H9 (cell line): ENCODE results near the gene ADAMTS18. TPM values are rescaled to one million over a fixed set of nuclear protein-coding genes. Genes with fewer than 3 reads are reported as not detected.

Experiments
- DNase-seq: peaks from one replicate; pipeline ENCODE4 v3.0.0-alpha.2; 2017
- H2AFZ ChIP-seq: one replicate; pipeline ENCODE4 v1.6.1; 2013; ENCODE audit warnings: mild to moderate bottlenecking, low read length, control low read depth, moderate library complexity
- H2AK5ac ChIP-seq: 2 replicates; pipeline ENCODE4 v1.6.1; 2013; ENCODE audit warnings: low read length, control low read depth, mixed read lengths; ENCODE audit not compliant: insufficient read length
- H2BK120ac ChIP-seq: one replicate; pipeline ENCODE4 v1.6.1; 2013; ENCODE audit warnings: low read depth, mild to moderate bottlenecking, low read length, control low read depth, inconsistent platforms; ENCODE audit not compliant: poor library complexity, severe bottlenecking
- H2BK12ac ChIP-seq: 2 replicates; pipeline ENCODE4 v1.6.1; 2013; ENCODE audit warnings: low read length, control low read depth, mixed read lengths, low read depth; ENCODE audit not compliant: insufficient read length
- H2BK15ac ChIP-seq: 2 replicates; pipeline ENCODE4 v1.6.1; 2013; ENCODE audit warnings: low read depth, low read length, control low read depth
- H2BK20ac ChIP-seq: one replicate; pipeline ENCODE4 v1.6.1; 2013; ENCODE audit warnings: low read depth, mild to moderate bottlenecking, low read length, control low read depth, inconsistent platforms; ENCODE audit not compliant: poor library complexity, severe bottlenecking
- H2BK5ac ChIP-seq: 2 replicates; pipeline ENCODE4 v1.6.1; 2013; ENCODE audit warnings: low read length, control low read depth, mixed read lengths; ENCODE audit not compliant: insufficient read length
- H3K14ac ChIP-seq: 2 replicates; pipeline ENCODE4 v1.6.1; 2013; ENCODE audit warnings: low read length, control low read depth; ENCODE audit not compliant: insufficient read depth
- H3K18ac ChIP-seq: 2 replicates; pipeline ENCODE4 v1.6.1; 2013; ENCODE audit warnings: low read depth, mild to moderate bottlenecking, mixed read lengths, low read length, control low read depth; ENCODE audit not compliant: insufficient read length
- H3K23ac ChIP-seq: 2 replicates; pipeline ENCODE4 v1.6.1; 2013; ENCODE audit warnings: low read length, control low read depth, mixed read lengths, low read depth; ENCODE audit not compliant: insufficient read length
- H3K23me2 ChIP-seq: 2 replicates; pipeline ENCODE4 v1.6.1; 2013; ENCODE audit warnings: low read depth, mild to moderate bottlenecking, mixed read lengths, low read length, control low read depth; ENCODE audit not compliant: insufficient read length, poor library complexity, severe bottlenecking
- H3K27ac ChIP-seq: 2 replicates; pipeline ENCODE4 v1.5.1; 2013; ENCODE audit warnings: low read length, control low read depth, mixed read lengths, low read depth; ENCODE audit not compliant: insufficient read length
- H3K27me3 ChIP-seq: 2 replicates; pipeline ENCODE4 v1.6.1; 2013; ENCODE audit warnings: low read length, control low read depth, inconsistent platforms; ENCODE audit not compliant: insufficient read depth
- H3K4ac ChIP-seq: 2 replicates; pipeline ENCODE4 v1.6.1; 2013; ENCODE audit warnings: low read depth, mild to moderate bottlenecking, control low read depth, inconsistent platforms, low read length, moderate library complexity
- H3K4me1 ChIP-seq: 2 replicates; pipeline ENCODE4 v1.6.1; 2013; ENCODE audit warnings: low read length, control low read depth, inconsistent platforms; ENCODE audit not compliant: insufficient read depth
- H3K4me2 ChIP-seq: 2 replicates; pipeline ENCODE4 v1.6.1; 2013; ENCODE audit warnings: low read length, control low read depth, mixed read lengths; ENCODE audit not compliant: insufficient read length, insufficient read depth
- H3K56ac ChIP-seq: 2 replicates; pipeline ENCODE4 v1.6.1; 2013; ENCODE audit warnings: low read depth, mild to moderate bottlenecking, mixed read lengths, low read length, control low read depth; ENCODE audit not compliant: insufficient read length
- H3K79me1 ChIP-seq: 2 replicates; pipeline ENCODE4 v1.6.1; 2013; ENCODE audit warnings: low read depth, mild to moderate bottlenecking, moderate library complexity, low read length, control low read depth, inconsistent platforms; ENCODE audit not compliant: insufficient read depth, poor library complexity, severe bottlenecking
- H3K79me2 ChIP-seq: 2 replicates; pipeline ENCODE4 v1.6.1; 2013; ENCODE audit warnings: low read length, control low read depth, inconsistent platforms; ENCODE audit not compliant: insufficient read depth
- H3K9ac ChIP-seq: 2 replicates; pipeline ENCODE4 v1.6.1; 2013; ENCODE audit warnings: low read length, control low read depth, mixed read lengths; ENCODE audit not compliant: insufficient read length; ENCODE audit errors: extremely low read depth
- H3K9me3 ChIP-seq: one replicate; pipeline ENCODE4 v1.6.1; 2013; ENCODE audit warnings: low read depth, low read length, inconsistent platforms; ENCODE audit not compliant: control insufficient read depth
- H3T11ph ChIP-seq: one replicate; pipeline ENCODE4 v1.6.1; 2013; ENCODE audit warnings: mild to moderate bottlenecking, low read length, control low read depth, inconsistent platforms
- H4K20me1 ChIP-seq: one replicate; pipeline ENCODE4 v1.6.1; 2013; ENCODE audit not compliant: control insufficient read depth, insufficient read length, insufficient read depth
- H4K5ac ChIP-seq: 2 replicates; pipeline ENCODE4 v1.6.1; 2013; ENCODE audit warnings: low read depth, mild to moderate bottlenecking, mixed read lengths, low read length, control low read depth; ENCODE audit not compliant: insufficient read length
- H4K8ac ChIP-seq: replicated peaks from 2 replicates; pipeline ENCODE4 v1.6.1; 2013; ENCODE audit warnings: low read length, control low read depth, mixed read lengths, low read depth; ENCODE audit not compliant: insufficient read length
- H4K91ac ChIP-seq: 2 replicates; pipeline ENCODE4 v1.6.1; 2013; ENCODE audit warnings: low read depth, mild to moderate bottlenecking, moderate library complexity, mixed read lengths, low read length, control low read depth; ENCODE audit not compliant: insufficient read length
- H3K27ac Mint-ChIP-seq, 3 experiments: 2 replicates in 2 of 3; 3 replicates in 1 of 3; pipeline ENCODE4 v1.8.0; 2020 to 2021; ENCODE audit warnings: mixed read lengths in 3 of 3, mild to moderate bottlenecking in 1 of 3, moderate library complexity in 1 of 3
- H3K27me3 Mint-ChIP-seq: 2 replicates; pipeline ENCODE4 v1.8.0; 2021; ENCODE audit warnings: low read depth, mild to moderate bottlenecking, moderate library complexity, mixed read lengths
- H3K36me3 Mint-ChIP-seq, 3 experiments: 2 replicates in 2 of 3; 3 replicates in 1 of 3; pipeline ENCODE4 v1.8.0; 2020 to 2021; ENCODE audit warnings: low read depth in 3 of 3, mixed read lengths in 3 of 3; ENCODE audit not compliant: insufficient read depth in 1 of 3
- H3K4me1 Mint-ChIP-seq, 2 experiments: 2 replicates each; pipeline ENCODE4 v1.8.0; 2020; ENCODE audit warnings: mixed read lengths in 2 of 2
- H3K4me3 Mint-ChIP-seq, 2 experiments: 2 replicates in 1 of 2; 3 replicates in 1 of 2; pipeline ENCODE4 v1.8.0; 2020 to 2021; ENCODE audit warnings: mild to moderate bottlenecking in 2 of 2, mixed read lengths in 2 of 2, moderate library complexity in 1 of 2
- H3K9me3 Mint-ChIP-seq, 2 experiments: 2 replicates in 1 of 2; 3 replicates in 1 of 2; pipeline ENCODE4 v1.8.0; 2020; ENCODE audit warnings: mild to moderate bottlenecking in 2 of 2, mixed read lengths in 2 of 2, moderate library complexity in 1 of 2
- CTCF ChIP-seq: fragments of 200-600 bp; sonication (generic); conservative IDR thresholded peaks from 3 replicates; pipeline ENCODE4 v1.8.0; 2021; ENCODE audit warnings: antibody characterized with exemption, mild to moderate bottlenecking
- WGBS: extraction: QIAGEN DNeasy Blood & Tissue Kit; methylation state at CpG from one replicate; pipeline ENCODE4 v1.1.7; 2013; ENCODE audit warnings: missing lambda C conversion rate, low lambda C conversion rate, mixed read lengths; ENCODE audit not compliant: insufficient read length; ENCODE audit errors: extremely low coverage; 5-methylcytosine and 5-hydroxymethylcytosine counted together
- total RNA-seq: library from RNA; stranded (reverse); gene quantifications from 2 replicates; pipeline ENCODE4 v1.2.1, GENCODE V29; 2021

ADAMTS18 gene
- total RNA-seq, 1 experiment from 2014 or later = 0.07 TPM

GRCh38 chr16:77306075-77306474 is 128.8 kb downstream of the ADAMTS18 start:
- no peak overlapping the region for H3T11ph ChIP-seq
- H2BK120ac ChIP-seq = no peak overlapping the region
- no peak for TF ChIP-seq CTCF
- Mint-ChIP-seq H3K27me3 (no peaks in the 10 kb centered on the region), H3K36me3 (no peaks in the 10 kb centered on the region), H3K4me1 (no peaks in the 10 kb centered on the region), H3K4me3 (no peak overlapping the region), H3K27ac (no peak overlapping the region), H3K9me3 (no peaks in the 10 kb centered on the region)
- no peaks in the 10 kb centered on the region for H4K20me1 ChIP-seq
- no peak overlapping the region for H3K9ac ChIP-seq
- no CpG with 5 or more reads among the region's 3 CpGs for WGBS
- DNase-seq = no peak
- H4K5ac ChIP-seq = no peak overlapping the region
- H4K8ac ChIP-seq = no peak overlapping the region
- H3K56ac ChIP-seq = no peak overlapping the region
- no peaks in the 10 kb centered on the region for H3K9me3 ChIP-seq
- H3K23ac ChIP-seq = no peak overlapping the region
- no peak overlapping the region for H2AK5ac ChIP-seq
- H3K27ac ChIP-seq = no peak overlapping the region
- H3K79me2 ChIP-seq = no peaks in the 10 kb centered on the region
- H2BK20ac ChIP-seq = no peak overlapping the region
- H3K4ac ChIP-seq = no peak overlapping the region
- no peak overlapping the region for H2BK15ac ChIP-seq
- H3K23me2 ChIP-seq = no peaks in the 10 kb centered on the region
- H3K27me3 ChIP-seq = no peaks in the 10 kb centered on the region
- no peak overlapping the region for H3K14ac ChIP-seq
- no peak overlapping the region for H2BK12ac ChIP-seq
- H4K91ac ChIP-seq = no peak overlapping the region
- H2AFZ ChIP-seq = no peak overlapping the region
- H3K4me2 ChIP-seq = no peak overlapping the region
- no peaks in the 10 kb centered on the region for H3K4me1 ChIP-seq
- H2BK5ac ChIP-seq = no peak overlapping the region
- H3K18ac ChIP-seq = no peak overlapping the region
- H3K79me1 ChIP-seq = no peaks in the 10 kb centered on the region
